ENCODE results near the gene PCDH15. TPM values are rescaled to one million over a fixed set of nuclear protein-coding genes. Genes with fewer than 3 reads are reported as not detected.

Gene PCDH15
- total and polyA plus RNA-seq, 2 experiments from 2014 or later, result 0.29 to 0.66 TPM

GRCh38 chr10:53827261-53827660, 973.8 kb downstream of the PCDH15 start:
- Mint-ChIP-seq H3K27me3 (ENCODE audit: insufficient read depth, low read depth, poor library complexity) (no peaks in the 10 kb centered on the region), H3K9me3 (no peaks in the 10 kb centered on the region; the same call in 2 of the 3 replicates), H3K4me1 (peaks cover 6% of the 10 kb centered on the region; the same call in 1 of the 3 replicates), H3K27ac (no peak overlapping the region), H3K36me3 (ENCODE audit: low read depth) (no peaks in the 10 kb centered on the region), H3K4me3 (no peak overlapping the region)
- TF ChIP-seq POLR2AphosphoS5 (IDR thresholded peaks at IDR 0.05; ENCODE audit: low read depth) (no peak), ZNF462 (CRISPR knock-in tag; IDR thresholded peaks at IDR 0.05) (no peak), JUNB (IDR thresholded peaks at IDR 0.05; ENCODE audit: unreplicated experiment) (no peak), STAT1 (IDR thresholded peaks at IDR 0.05; ENCODE audit: unreplicated experiment) (no peak), ZNF114 (CRISPR knock-in tag; IDR thresholded peaks at IDR 0.05) (no peak), NANOG (IDR thresholded peaks at IDR 0.05; ENCODE audit: borderline replicate concordance) (no peak), EZH2 (IDR thresholded peaks at IDR 0.05; ENCODE audit: low read depth, unreplicated experiment) (no peak), CREB1 (CRISPR knock-in tag; IDR thresholded peaks at IDR 0.05; ENCODE audit: low read depth) (no peak), ETS1 (IDR thresholded peaks at IDR 0.05) (no peak), ZNF331 (CRISPR knock-in tag; IDR thresholded peaks at IDR 0.05; ENCODE audit: low read depth) (no peak), EZH2phosphoT487 (IDR thresholded peaks at IDR 0.05; ENCODE audit: unreplicated experiment) (no peak), REST (IDR thresholded peaks at IDR 0.05; ENCODE audit: unreplicated experiment) (no peak), CTCF (conservative IDR thresholded peaks at IDR 0.05; ENCODE audit: low read depth in 2 of 2) (no peak)
- H3F3A ChIP-seq (replicated peaks; ENCODE audit: low read depth), result no peaks in the 10 kb centered on the region
- H3K27me3 ChIP-seq (ENCODE audit: insufficient read depth), result no peaks in the 10 kb centered on the region
- no peaks in the 10 kb centered on the region for H3K9me2 ChIP-seq (ENCODE audit: insufficient read depth)
- ATAC-seq, result no peak
- no peak overlapping the region for H3K4me3 ChIP-seq
- H3K27ac ChIP-seq (ENCODE audit: low read depth), result no peak overlapping the region
- H2AFZ ChIP-seq, result no peak overlapping the region
- H4K20me1 ChIP-seq (replicated peaks; ENCODE audit: insufficient read depth), result no peaks in the 10 kb centered on the region
- no peaks in the 10 kb centered on the region for H3K79me2 ChIP-seq (replicated peaks; ENCODE audit: insufficient read depth)
- no peak overlapping the region for H3K4me2 ChIP-seq
- no peaks in the 10 kb centered on the region for H3K4me1 ChIP-seq (ENCODE audit: insufficient read depth)
- no peaks in the 10 kb centered on the region for H3K36me3 ChIP-seq (ENCODE audit: insufficient read depth)
- no peak for DNase-seq (ENCODE audit: low spot score)
